SK-N-SH treated with all-trans-retinoic acid at 6 μM for 48 hours (cell line): ENCODE results near the gene CDC6.

Source experiments
- ATAC-seq: fragments of 200-7000 bp; cut with Tn5 transposase; 3 replicates; pipeline ENCODE4 v1.9.1; 2020; ENCODE audit warnings: mild to moderate bottlenecking, moderate library complexity
- ARNTL ChIP-seq: fragments of 450-650 bp; formaldehyde crosslinking; IDR thresholded peaks from 2 replicates; pipeline ENCODE4 v1.5.0; 2020; ENCODE audit warnings: low read depth, mild to moderate bottlenecking, moderate library complexity, borderline replicate concordance
- BACH2 ChIP-seq: fragments of 250-450 bp; sonication (Bioruptor Pico); IDR thresholded peaks from 2 replicates; pipeline ENCODE4 v1.9.0; 2021; ENCODE audit warnings: mild to moderate bottlenecking, borderline replicate concordance
- CREB5 ChIP-seq: fragments of 250-450 bp; sonication (Bioruptor Pico); IDR thresholded peaks from 2 replicates; pipeline ENCODE4 v1.5.1; 2020; ENCODE audit warnings: low read depth, mild to moderate bottlenecking, moderate library complexity
- CSDC2 ChIP-seq: fragments of 250-450 bp; sonication (Bioruptor Pico); IDR thresholded peaks from 2 replicates; pipeline ENCODE4 v1.5.0; 2020; ENCODE audit warnings: mild to moderate bottlenecking, moderate library complexity
- CSRNP3 ChIP-seq: fragments of 250-450 bp; sonication (Bioruptor Pico); IDR thresholded peaks from 2 replicates; pipeline ENCODE4 v1.5.1; 2021; ENCODE audit warnings: mild to moderate bottlenecking, moderate library complexity
- ESRRG ChIP-seq: fragments of 250-450 bp; sonication (Bioruptor Pico); IDR thresholded peaks from 2 replicates; pipeline ENCODE4 v1.6.1; 2021; ENCODE audit warnings: mild to moderate bottlenecking
- GLIS3 ChIP-seq: fragments of 250-450 bp; sonication (Bioruptor Pico); IDR thresholded peaks from 2 replicates; pipeline ENCODE4 v1.5.0; 2020; ENCODE audit warnings: mild to moderate bottlenecking, moderate library complexity
- ISL1 ChIP-seq: fragments of 250-450 bp; sonication (Bioruptor Pico); IDR thresholded peaks from 2 replicates; pipeline ENCODE4 v2.1.2; 2022; ENCODE audit warnings: mild to moderate bottlenecking, moderate library complexity
- PATZ1 ChIP-seq: fragments of 250-450 bp; sonication (Bioruptor Pico); IDR thresholded peaks from 2 replicates; pipeline ENCODE4 v1.8.0; 2020; ENCODE audit warnings: mild to moderate bottlenecking, moderate library complexity, borderline replicate concordance
- POU6F1 ChIP-seq: fragments of 250-450 bp; sonication (Bioruptor Pico); IDR thresholded peaks from 2 replicates; pipeline ENCODE4 v1.8.0; 2021; ENCODE audit warnings: low read depth, mild to moderate bottlenecking, moderate library complexity, borderline replicate concordance
- PPARA ChIP-seq: fragments of 250-450 bp; sonication (Bioruptor Pico); IDR thresholded peaks from 2 replicates; pipeline ENCODE4 v1.5.0; 2020; ENCODE audit warnings: mild to moderate bottlenecking, borderline replicate concordance
- RARB ChIP-seq: fragments of 250-450 bp; sonication (Bioruptor Pico); IDR thresholded peaks from 2 replicates; pipeline ENCODE4 v1.8.0; 2021; ENCODE audit warnings: mild to moderate bottlenecking, moderate library complexity
- SNAI2 ChIP-seq: fragments of 250-450 bp; sonication (Bioruptor Pico); IDR thresholded peaks from 2 replicates; pipeline ENCODE4 v1.5.0; 2020; ENCODE audit warnings: mild to moderate bottlenecking, moderate library complexity
- TCF4 ChIP-seq: fragments of 250-450 bp; sonication (Bioruptor Pico); IDR thresholded peaks from 2 replicates; pipeline ENCODE4 v1.8.0; 2021; ENCODE audit warnings: mild to moderate bottlenecking, moderate library complexity, borderline replicate concordance
- TOX ChIP-seq: fragments of 250-450 bp; sonication (Bioruptor Pico); IDR thresholded peaks from 2 replicates; pipeline ENCODE4 v1.8.0; 2021; ENCODE audit warnings: mild to moderate bottlenecking, moderate library complexity, borderline replicate concordance
- TSHZ2 ChIP-seq: fragments of 250-450 bp; sonication (Bioruptor Pico); IDR thresholded peaks from 2 replicates; pipeline ENCODE4 v1.5.0; 2020; ENCODE audit warnings: mild to moderate bottlenecking, moderate library complexity
- ZC3H10 ChIP-seq: fragments of 250-450 bp; sonication (Bioruptor Pico); IDR thresholded peaks from 2 replicates; pipeline ENCODE4 v1.5.1; 2021; ENCODE audit warnings: mild to moderate bottlenecking, moderate library complexity
- ZFP3 ChIP-seq: fragments of 250-450 bp; sonication (Bioruptor Pico); IDR thresholded peaks from 2 replicates; pipeline ENCODE4 v1.5.0; 2020; ENCODE audit warnings: mild to moderate bottlenecking, moderate library complexity
- ZFP30 ChIP-seq: fragments of 450-650 bp; formaldehyde crosslinking; IDR thresholded peaks from 2 replicates; pipeline ENCODE4 v1.5.0; 2022; ENCODE audit warnings: mild to moderate bottlenecking, moderate library complexity
- ZNF565 ChIP-seq: fragments of 450-650 bp; formaldehyde crosslinking; conservative IDR thresholded peaks from 2 replicates; pipeline ENCODE4 v1.5.0; 2020; ENCODE audit warnings: low read depth, mild to moderate bottlenecking, moderate library complexity
- ZNF70 ChIP-seq: fragments of 450-650 bp; formaldehyde crosslinking; IDR thresholded peaks from 2 replicates; pipeline ENCODE4 v1.5.0; 2020; ENCODE audit warnings: mild to moderate bottlenecking, moderate library complexity
- ZNF8 ChIP-seq: fragments of 450-650 bp; formaldehyde crosslinking; IDR thresholded peaks from 2 replicates; pipeline ENCODE4 v1.5.0; 2020; ENCODE audit warnings: mild to moderate bottlenecking, moderate library complexity

The CDC6 gene

GRCh38 chr17:40340327-40340726 lies 52.6 kb downstream of the CDC6 start:
- 0 out of 2 replicates have a peak, but pooled peaks have one; percentile 16 for TF ChIP-seq PATZ1 (CRISPR knock-in tag)
- TF ChIP-seq ZNF8 (CRISPR knock-in tag) = no peak
- TF ChIP-seq ZFP30 = no peak
- no peak for TF ChIP-seq ZC3H10 (CRISPR knock-in tag)
- no peak for TF ChIP-seq GLIS3
- TF ChIP-seq ZNF70 (CRISPR knock-in tag) = no peak
- TF ChIP-seq TCF4 (CRISPR knock-in tag) = no peak
- TF ChIP-seq PPARA (CRISPR knock-in tag) = no peak
- 0 out of 2 replicates have a peak, but pooled peaks have one; percentile 30 for TF ChIP-seq CREB5 (CRISPR knock-in tag)
- TF ChIP-seq ZFP3 (CRISPR knock-in tag) = no peak
- no peak for TF ChIP-seq BACH2
- TF ChIP-seq ZNF565 = no peak
- no peak for TF ChIP-seq ARNTL (CRISPR knock-in tag)
- no peak for TF ChIP-seq CSRNP3 (CRISPR knock-in tag)
- TF ChIP-seq CSDC2 (CRISPR knock-in tag) = no peak
- ATAC-seq = no peak

GRCh38 chr17:40340880-40341807 lies 53.5 kb downstream of the CDC6 start:
- peak; percentile 61 for ATAC-seq
- TF ChIP-seq TCF4 (CRISPR knock-in tag) (peak; percentile 47; the same call in 1 of the 2 replicates), CSRNP3 (CRISPR knock-in tag) (0 out of 2 replicates have a peak, but pooled peaks have one; percentile 6), PATZ1 (CRISPR knock-in tag) (peak; percentile 92), POU6F1 (CRISPR knock-in tag) (no peak), TOX (CRISPR knock-in tag) (no peak), GLIS3 (0 out of 2 replicates have a peak, but pooled peaks have one; percentile 17), PPARA (CRISPR knock-in tag) (no peak), ZNF565 (no peak; the same call in 1 of the 2 replicates), CSDC2 (CRISPR knock-in tag) (no peak), RARB (CRISPR knock-in tag) (no peak; the same call in 1 of the 2 replicates), ISL1 (no peak), SNAI2 (CRISPR knock-in tag) (no peak), CREB5 (CRISPR knock-in tag) (no peak; the same call in 1 of the 2 replicates), TSHZ2 (peak; percentile 70), ESRRG (CRISPR knock-in tag) (peak; percentile 89), ZNF8 (CRISPR knock-in tag) (no peak), ZNF70 (CRISPR knock-in tag) (no peak; the same call in 1 of the 2 replicates), ZFP3 (CRISPR knock-in tag) (peak; percentile 79; the same call in 1 of the 2 replicates), BACH2 (no peak), ARNTL (CRISPR knock-in tag) (0 out of 2 replicates have a peak, but pooled peaks have one; percentile 14), ZC3H10 (CRISPR knock-in tag) (peak; percentile 64; the same call in 1 of the 2 replicates)
